ENCODE data around the gene GTSF1L.

DNA sequence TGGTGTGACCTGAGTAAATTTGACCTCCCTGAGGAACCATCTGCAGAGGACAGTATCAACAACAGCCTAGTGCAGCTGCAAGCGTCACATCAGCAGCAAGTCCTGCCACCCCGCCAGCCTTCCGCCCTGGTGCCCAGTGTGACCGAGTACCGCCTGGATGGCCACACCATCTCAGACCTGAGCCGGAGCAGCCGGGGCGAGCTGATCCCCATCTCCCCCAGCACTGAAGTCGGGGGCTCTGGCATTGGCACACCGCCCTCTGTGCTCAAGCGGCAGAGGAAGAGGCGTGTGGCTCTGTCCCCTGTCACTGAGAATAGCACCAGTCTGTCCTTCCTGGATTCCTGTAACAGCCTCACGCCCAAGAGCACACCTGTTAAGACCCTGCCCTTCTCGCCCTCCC is 24.3 kb downstream of the GTSF1L start:
- no peak for TF ChIP-seq POLR2A (IDR thresholded peaks at IDR 0.05; ENCODE audit: extremely low read depth, insufficient read length)
- TF ChIP-seq, protein P1, sequence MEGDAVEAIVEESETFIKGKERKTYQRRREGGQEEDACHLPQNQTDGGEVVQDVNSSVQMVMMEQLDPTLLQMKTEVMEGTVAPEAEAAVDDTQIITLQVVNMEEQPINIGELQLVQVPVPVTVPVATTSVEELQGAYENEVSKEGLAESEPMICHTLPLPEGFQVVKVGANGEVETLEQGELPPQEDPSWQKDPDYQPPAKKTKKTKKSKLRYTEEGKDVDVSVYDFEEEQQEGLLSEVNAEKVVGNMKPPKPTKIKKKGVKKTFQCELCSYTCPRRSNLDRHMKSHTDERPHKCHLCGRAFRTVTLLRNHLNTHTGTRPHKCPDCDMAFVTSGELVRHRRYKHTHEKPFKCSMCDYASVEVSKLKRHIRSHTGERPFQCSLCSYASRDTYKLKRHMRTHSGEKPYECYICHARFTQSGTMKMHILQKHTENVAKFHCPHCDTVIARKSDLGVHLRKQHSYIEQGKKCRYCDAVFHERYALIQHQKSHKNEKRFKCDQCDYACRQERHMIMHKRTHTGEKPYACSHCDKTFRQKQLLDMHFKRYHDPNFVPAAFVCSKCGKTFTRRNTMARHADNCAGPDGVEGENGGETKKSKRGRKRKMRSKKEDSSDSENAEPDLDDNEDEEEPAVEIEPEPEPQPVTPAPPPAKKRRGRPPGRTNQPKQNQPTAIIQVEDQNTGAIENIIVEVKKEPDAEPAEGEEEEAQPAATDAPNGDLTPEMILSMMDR (IDR thresholded peaks at IDR 0.05; ENCODE audit: low read depth, low read length), result no peak

All from NB4 (cell line).